ENCODE measurements around the gene BACH2. TPM values are rescaled to one million over a fixed set of nuclear protein-coding genes. Genes with fewer than 3 reads are reported as not detected.

The BACH2 gene
- total and polyA plus RNA-seq, 2 of the 4 experiments (the other 2 are of a cell fraction): 1.3 to 1.4 TPM

- H3K36me3 ChIP-seq (ENCODE audit: control insufficient read depth, insufficient read depth, low read length): no peaks in the 10 kb centered on the region
- in situ Hi-C loops (cut with MboI; ENCODE audit: low sequenced_read_pairs): loop anchor here (10.0 kb wide), 2 partner anchors 195 to 315 kb away; no protein-coding TSS in a partner anchor
Measured at GRCh38 chr6:90289902-90290301, 6.7 kb downstream of the BACH2 start.

More at GRCh38 chr6:90289902-90290301, 6.7 kb downstream of the BACH2 start:
- Histone ChIP-seq H4K5ac (ENCODE audit: low read depth, low read length) (no peak overlapping the region), H2BK15ac (ENCODE audit: low read depth, low read length) (no peak overlapping the region), H3K4me2 (ENCODE audit: low read depth, low read length) (no peak overlapping the region), H2AK9ac (replicated peaks; ENCODE audit: low read depth, low read length, poor library complexity) (no peak overlapping the region), H2AFZ (replicated peaks; ENCODE audit: low read length, poor library complexity) (no peak overlapping the region), H4K20me1 (ENCODE audit: insufficient read depth, low read length) (no peaks in the 10 kb centered on the region), H3K14ac (replicated peaks; ENCODE audit: low read depth, low read length) (no peak overlapping the region), H3K23ac (ENCODE audit: low read depth, low read length) (no peak overlapping the region), H3K9me1 (ENCODE audit: insufficient read depth, low read length) (no peaks in the 10 kb centered on the region), H3K79me1 (ENCODE audit: low read depth in 1 of 2, low read length in 2 of 2) (no peaks in the 10 kb centered on the region), H3K4me3 (ENCODE audit: insufficient read depth, low read depth, low read length) (no peak overlapping the region), H2BK5ac (ENCODE audit: low read depth, low read length, poor library complexity, severe bottlenecking) (no peak overlapping the region), H3K27ac (ENCODE audit: insufficient read depth, low read length) (no peak overlapping the region), H2BK20ac (ENCODE audit: low read depth, low read length) (no peak overlapping the region), H4K8ac (ENCODE audit: low read depth in 2 of 2, low read length in 2 of 2) (no peak overlapping the region), H3K56ac (ENCODE audit: extremely low read depth, insufficient read depth, low read length) (no peak overlapping the region), H3K9me3 (ENCODE audit: control insufficient read depth, insufficient read depth, low read length) (no peaks in the 10 kb centered on the region), H3K27me3 (ENCODE audit: control insufficient read depth, insufficient read depth, low read length) (peaks cover 3% of the 10 kb centered on the region), H2AK5ac (ENCODE audit: low read depth, low read length) (no peak overlapping the region), H3K9ac (ENCODE audit: low read depth, low read length) (no peak overlapping the region), H4K91ac (ENCODE audit: insufficient read depth, low read depth, low read length) (no peak overlapping the region), H2BK120ac (ENCODE audit: low read depth, low read length) (no peak overlapping the region), H3K18ac (ENCODE audit: low read depth, low read length) (no peak overlapping the region), H3K4ac (ENCODE audit: low read depth, low read length) (no peak overlapping the region), H3K4me1 (ENCODE audit: control insufficient read depth, insufficient read depth, low read length) (no peaks in the 10 kb centered on the region; the same call in 1 of the 2 replicates)
- BruUV-seq (replicated peaks): no TSS peak
- ATAC-seq (ENCODE audit: low read depth) (no peak), DNase-seq (no peak)
- TF ChIP-seq POLR2A (IDR thresholded peaks at IDR 0.05; ENCODE audit: low read depth, low read length) (no peak), CTCF (conservative IDR thresholded peaks at IDR 0.05; ENCODE audit: low read depth, low read length) (no peak), USF2 (IDR thresholded peaks at IDR 0.05; ENCODE audit: low read depth, low read length) (no peak), BHLHE40 (IDR thresholded peaks at IDR 0.05; ENCODE audit: low read depth, low read length) (no peak), FOS (IDR thresholded peaks at IDR 0.05; ENCODE audit: low read depth, low read length) (no peak)
- 100% methylated on average over 1 of the region's 1 CpG; no CpG with 5 or more reads in 1 of the 2 experiments for WGBS, 2 experiments (ENCODE audit: extremely low coverage in 2 of 2, insufficient read length in 1 of 2)
- dilution Hi-C loops (cut with HindIII; ENCODE audit: low sequenced_read_pairs, unreplicated experiment) (no loop called here), intact Hi-C loops (cut with micrococcal nuclease) (no loop called here)
- CTCF ChIA-PET: interaction anchor here (0.6 to 1.0 kb wide), 2 partner anchors 78 to 103 kb away, joined by 4 to 5 read pairs; no protein-coding TSS in a partner anchor
- POLR2A ChIA-PET (ENCODE audit: unreplicated experiment): no interaction called here
